ENCODE measurements around the gene SPTSSA.
"Not testable (repeated sequence)": the region's sequence is repeated elsewhere in the genome, so short reads cannot be mapped to it uniquely, and the experiment has no call there.

SPTSSA gene

GRCh38 chr14:34462132-34462893, at the start of gene SPTSSA:
Gene SPTSSA (minus strand): TSS chr14:34462240. CDS start chr14:34462207, 33 bp downstream.
- in situ Hi-C loops (cut with MboI; ENCODE audit: low sequenced_read_pairs) = no loop called here

GRCh38 chr14:34507884-34508283, 45.8 kb upstream of the SPTSSA start:
- in situ Hi-C loops (cut with MboI; ENCODE audit: low sequenced_read_pairs) = no loop called here

GRCh38 chr14:34507459-34507858, 45.4 kb upstream of the SPTSSA start:
- in situ Hi-C loops (cut with MboI; ENCODE audit: low sequenced_read_pairs) = no loop called here

GRCh38 chr14:34505124-34505491, 43.1 kb upstream of the SPTSSA start:
- in situ Hi-C loops (cut with MboI; ENCODE audit: low sequenced_read_pairs) = not testable (repeated sequence)

GRCh38 chr14:34504027-34504426, 42.0 kb upstream of the SPTSSA start:
- in situ Hi-C loops (cut with MboI; ENCODE audit: low sequenced_read_pairs) = not testable (repeated sequence)

GRCh38 chr14:34502545-34503225, 40.6 kb upstream of the SPTSSA start:
- in situ Hi-C loops (cut with MboI; ENCODE audit: low sequenced_read_pairs) = no loop called here

- in situ Hi-C loops (cut with MboI; ENCODE audit: low sequenced_read_pairs) = no loop called here
Observed at GRCh38 chr14:34502001-34502400, 40.0 kb upstream of the SPTSSA start.

- in situ Hi-C loops (cut with MboI; ENCODE audit: low sequenced_read_pairs) = no loop called here
Observed at GRCh38 chr14:34501004-34501580, 39.1 kb upstream of the SPTSSA start.

GRCh38 chr14:34498684-34499412, 36.8 kb upstream of the SPTSSA start:
- in situ Hi-C loops (cut with MboI; ENCODE audit: low sequenced_read_pairs) = no loop called here

GRCh38 chr14:34496679-34497513, 34.9 kb upstream of the SPTSSA start:
- in situ Hi-C loops (cut with MboI; ENCODE audit: low sequenced_read_pairs) = no loop called here

GRCh38 chr14:34496007-34496678, 34.1 kb upstream of the SPTSSA start:
- in situ Hi-C loops (cut with MboI; ENCODE audit: low sequenced_read_pairs) = no loop called here

- in situ Hi-C loops (cut with MboI; ENCODE audit: low sequenced_read_pairs) = no loop called here
Observed at GRCh38 chr14:34489324-34489723, 27.3 kb upstream of the SPTSSA start.

GRCh38 chr14:34488528-34488927, 26.5 kb upstream of the SPTSSA start:
- in situ Hi-C loops (cut with MboI; ENCODE audit: low sequenced_read_pairs) = no loop called here

GRCh38 chr14:34484726-34485125, 22.7 kb upstream of the SPTSSA start:
- in situ Hi-C loops (cut with MboI; ENCODE audit: low sequenced_read_pairs) = no loop called here

GRCh38 chr14:34482463-34482862, 20.4 kb upstream of the SPTSSA start:
- in situ Hi-C loops (cut with MboI; ENCODE audit: low sequenced_read_pairs) = no loop called here

- in situ Hi-C loops (cut with MboI; ENCODE audit: low sequenced_read_pairs) = no loop called here
Observed at GRCh38 chr14:34479694-34480093, 17.7 kb upstream of the SPTSSA start.

GRCh38 chr14:34478261-34478660, 16.2 kb upstream of the SPTSSA start:
- in situ Hi-C loops (cut with MboI; ENCODE audit: low sequenced_read_pairs) = no loop called here

GRCh38 chr14:34476036-34476435, 14.0 kb upstream of the SPTSSA start:
- in situ Hi-C loops (cut with MboI; ENCODE audit: low sequenced_read_pairs) = not testable (repeated sequence)

- in situ Hi-C loops (cut with MboI; ENCODE audit: low sequenced_read_pairs) = no loop called here
Observed at GRCh38 chr14:34475163-34475562, 13.1 kb upstream of the SPTSSA start.

- in situ Hi-C loops (cut with MboI; ENCODE audit: low sequenced_read_pairs) = no loop called here
Observed at GRCh38 chr14:34474187-34474679, 12.2 kb upstream of the SPTSSA start.
